HG02973 (cell line): ENCODE measurements around the gene KLK10.
"Not testable (repeated sequence)": the region's sequence is repeated elsewhere in the genome, so short reads cannot be mapped to it uniquely, and the experiment has no call there.

Experiments
- ATAC-seq: cut with Tn5 transposase; IDR thresholded peaks from one replicate; pipeline ENCODE4 v1.9.1; 2021; ENCODE audit warnings: moderate library complexity; ENCODE audit not compliant: unreplicated experiment

Gene KLK10

GRCh38 chr19:50972795-50973376 lies 46.6 kb downstream of the KLK10 start:
- ATAC-seq: no peak

- ATAC-seq: not testable (repeated sequence)
These were observed 49.7 kb downstream of the KLK10 start for GRCh38 chr19:50969810-50970209.

GRCh38 chr19:50969413-50969760 lies 50.1 kb downstream of the KLK10 start, which contains the start of gene KLK6:
Gene KLK6 (minus strand): TSS chr19:50969591. CDS start chr19:50968104, 1,487 bp downstream.
- no peak for ATAC-seq

- no peak for ATAC-seq
These were observed 50.6 kb downstream of the KLK10 start for GRCh38 chr19:50968716-50969412.

- no peak for ATAC-seq
These were observed 51.4 kb downstream of the KLK10 start for GRCh38 chr19:50967929-50968715.

GRCh38 chr19:50964266-50964665 lies 55.2 kb downstream of the KLK10 start:
- no peak for ATAC-seq

GRCh38 chr19:50963381-50963780 lies 56.1 kb downstream of the KLK10 start:
- ATAC-seq: no peak
